ENCODE results near the gene SYT4.
"Not testable (repeated sequence)": the region's sequence is repeated elsewhere in the genome, so short reads cannot be mapped to it uniquely, and the experiment has no call there.

SYT4 gene, protein sequence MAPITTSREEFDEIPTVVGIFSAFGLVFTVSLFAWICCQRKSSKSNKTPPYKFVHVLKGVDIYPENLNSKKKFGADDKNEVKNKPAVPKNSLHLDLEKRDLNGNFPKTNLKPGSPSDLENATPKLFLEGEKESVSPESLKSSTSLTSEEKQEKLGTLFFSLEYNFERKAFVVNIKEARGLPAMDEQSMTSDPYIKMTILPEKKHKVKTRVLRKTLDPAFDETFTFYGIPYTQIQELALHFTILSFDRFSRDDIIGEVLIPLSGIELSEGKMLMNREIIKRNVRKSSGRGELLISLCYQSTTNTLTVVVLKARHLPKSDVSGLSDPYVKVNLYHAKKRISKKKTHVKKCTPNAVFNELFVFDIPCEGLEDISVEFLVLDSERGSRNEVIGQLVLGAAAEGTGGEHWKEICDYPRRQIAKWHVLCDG

DNA sequence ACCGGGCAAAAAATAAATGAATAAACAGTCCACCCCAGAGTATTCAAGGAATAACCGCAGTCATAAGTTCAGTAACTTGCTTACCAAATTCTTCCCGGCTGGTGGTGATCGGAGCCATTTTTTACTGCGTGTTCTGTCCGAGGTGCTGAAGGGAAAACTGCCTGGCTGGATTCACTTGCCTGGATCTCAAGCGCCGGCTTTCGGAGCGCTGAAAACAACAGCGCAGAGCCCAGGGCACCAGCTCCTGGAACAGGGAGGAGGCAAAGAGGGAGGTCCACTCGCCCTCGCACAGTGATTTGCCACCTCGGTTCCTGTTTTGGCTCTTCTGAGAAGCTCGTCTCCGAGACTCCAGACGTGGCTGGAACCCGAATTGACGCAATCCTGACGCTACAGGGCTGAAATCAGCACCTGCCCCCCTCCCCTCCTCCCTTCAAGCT, at the start of gene SYT4:
SYT4 (minus strand) TSS at position 327 of the 437 bp plus-strand sequence; CDS start at position 118, 209 bp downstream.
- no peak for DNase-seq

DNA sequence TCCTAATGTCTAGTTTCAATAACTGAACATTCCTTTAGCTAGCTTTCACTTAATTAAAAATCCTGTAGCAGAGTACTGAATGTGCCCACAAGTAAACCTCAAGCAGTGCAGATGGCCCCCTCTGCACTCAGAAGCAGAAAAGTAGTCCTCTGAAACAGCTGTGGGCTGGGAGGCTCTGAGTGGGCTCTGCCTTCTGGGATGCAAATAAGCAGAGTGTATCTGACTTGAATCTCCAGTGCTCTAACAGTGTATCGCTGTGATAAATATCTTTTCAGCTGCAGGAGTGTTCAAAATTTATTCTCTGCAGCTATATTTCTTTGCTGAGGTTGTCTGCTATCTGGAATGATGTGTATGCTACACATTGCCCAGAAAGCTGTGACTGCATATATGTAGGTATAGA, 44.8 kb upstream of the SYT4 start:
- no peak for DNase-seq

DNA sequence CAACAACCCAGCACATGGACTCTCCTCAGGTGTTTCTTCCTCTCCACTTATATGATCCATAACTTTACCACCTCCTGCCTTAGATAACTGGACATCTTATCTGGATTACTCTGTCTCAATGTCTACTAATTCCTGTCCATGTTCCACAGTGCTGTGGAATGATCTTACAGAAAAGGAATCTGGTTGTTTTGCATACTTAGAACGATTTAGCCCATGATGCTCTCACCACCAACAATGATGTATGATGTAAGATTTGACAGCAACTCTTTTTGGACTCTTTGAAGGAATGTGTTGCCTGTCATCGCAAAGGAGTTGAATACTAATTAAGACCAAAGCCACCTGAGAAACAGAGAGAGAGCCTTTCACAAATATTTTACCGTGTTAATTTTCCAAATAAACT, 37.7 kb upstream of the SYT4 start:
- DNase-seq: no peak

DNA sequence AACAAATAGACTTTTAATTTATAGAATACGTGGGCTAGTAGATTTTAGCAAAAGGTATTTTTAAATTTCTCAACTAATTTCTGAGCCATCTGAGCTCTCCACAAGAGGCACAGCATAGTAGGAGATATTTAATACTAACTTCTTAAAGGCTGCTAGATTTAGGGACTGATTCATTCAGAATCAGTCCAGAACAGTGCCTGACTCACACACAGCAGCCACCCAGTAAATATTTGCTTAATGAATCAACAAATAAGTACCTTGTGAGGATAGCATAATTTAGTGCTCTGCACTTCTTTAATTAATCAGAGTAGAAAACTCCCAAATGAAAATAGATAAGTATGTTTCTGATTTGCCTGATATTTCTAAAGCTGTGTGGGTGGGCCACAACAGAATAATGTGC, 35.6 kb upstream of the SYT4 start:
- DNase-seq: no peak

DNA sequence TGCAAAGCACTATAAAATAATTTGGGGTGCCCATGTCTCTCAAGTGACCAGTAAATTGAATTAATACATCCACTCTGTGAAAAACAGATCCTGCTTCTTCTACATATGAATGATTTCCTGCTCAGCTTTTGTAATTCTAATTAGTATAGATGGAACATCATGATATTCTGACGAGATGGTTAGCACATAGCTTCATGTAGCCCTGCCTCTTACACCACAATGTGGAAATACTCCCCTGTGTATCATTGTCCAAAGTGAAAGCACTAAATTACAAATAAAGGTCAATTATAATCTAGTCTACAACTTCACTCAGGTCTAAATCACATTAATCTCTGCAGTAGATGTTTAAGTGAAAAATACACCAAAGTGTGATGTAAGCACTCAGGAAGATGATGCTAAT, 32.9 kb upstream of the SYT4 start:
- DNase-seq: no peak

DNA sequence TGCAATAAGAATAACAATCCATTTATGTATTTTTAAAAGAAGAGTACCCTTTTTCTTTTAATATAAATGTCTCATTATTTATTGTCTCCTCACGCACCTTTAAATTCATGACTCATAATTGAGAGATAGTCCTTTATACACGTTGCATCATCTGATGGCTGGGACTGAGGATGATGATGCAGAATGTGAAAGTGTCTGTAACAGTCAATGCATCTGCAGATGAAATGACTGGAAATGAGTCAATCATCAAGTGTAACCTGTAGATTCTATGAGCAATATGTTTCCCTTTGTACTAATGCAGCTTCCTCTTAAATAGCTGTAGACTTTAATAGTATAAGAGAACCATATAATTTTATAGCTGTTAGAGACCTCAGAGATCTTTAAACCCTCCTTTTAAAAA, 26.1 kb upstream of the SYT4 start:
- DNase-seq: no peak

DNA sequence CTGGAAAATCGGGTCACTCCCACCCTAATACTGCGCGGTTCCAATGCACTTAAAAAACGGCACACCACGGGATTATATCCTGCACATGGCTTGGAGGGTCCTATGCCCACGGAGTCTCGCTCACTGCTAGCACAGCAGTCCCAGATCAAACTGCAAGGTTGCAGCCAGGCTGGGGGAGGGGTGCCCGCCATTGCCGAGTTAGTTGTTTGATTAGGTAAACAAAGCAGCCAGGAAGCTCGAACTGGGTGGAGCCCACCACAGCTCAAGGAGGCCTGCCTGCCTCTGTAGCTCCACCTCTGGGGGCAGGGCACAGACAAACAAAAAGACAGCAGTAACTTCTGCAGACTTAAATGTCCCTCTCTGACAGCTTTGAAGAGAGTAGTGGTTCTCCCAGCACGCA, 8.9 kb upstream of the SYT4 start:
- not testable (repeated sequence) for DNase-seq

DNA sequence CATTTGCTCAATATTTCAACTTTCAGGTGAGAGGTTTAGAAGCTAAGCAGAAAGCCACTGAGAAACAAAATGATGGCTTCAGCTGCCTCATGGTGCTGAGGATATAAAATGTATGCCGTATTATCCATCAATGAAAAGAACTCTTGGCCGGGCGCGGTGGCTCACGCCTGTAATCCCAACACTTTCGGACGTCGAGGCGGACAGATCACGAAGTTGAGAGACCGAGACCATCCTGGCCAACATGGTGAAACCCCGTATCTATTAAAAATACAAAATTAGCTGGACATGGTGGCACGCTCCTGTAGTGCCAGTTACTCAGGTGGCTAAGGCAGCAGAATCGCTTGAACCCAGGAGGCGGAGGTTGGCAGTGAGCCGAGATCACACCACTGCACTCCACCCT, 6.0 kb upstream of the SYT4 start:
- DNase-seq: no peak

DNA sequence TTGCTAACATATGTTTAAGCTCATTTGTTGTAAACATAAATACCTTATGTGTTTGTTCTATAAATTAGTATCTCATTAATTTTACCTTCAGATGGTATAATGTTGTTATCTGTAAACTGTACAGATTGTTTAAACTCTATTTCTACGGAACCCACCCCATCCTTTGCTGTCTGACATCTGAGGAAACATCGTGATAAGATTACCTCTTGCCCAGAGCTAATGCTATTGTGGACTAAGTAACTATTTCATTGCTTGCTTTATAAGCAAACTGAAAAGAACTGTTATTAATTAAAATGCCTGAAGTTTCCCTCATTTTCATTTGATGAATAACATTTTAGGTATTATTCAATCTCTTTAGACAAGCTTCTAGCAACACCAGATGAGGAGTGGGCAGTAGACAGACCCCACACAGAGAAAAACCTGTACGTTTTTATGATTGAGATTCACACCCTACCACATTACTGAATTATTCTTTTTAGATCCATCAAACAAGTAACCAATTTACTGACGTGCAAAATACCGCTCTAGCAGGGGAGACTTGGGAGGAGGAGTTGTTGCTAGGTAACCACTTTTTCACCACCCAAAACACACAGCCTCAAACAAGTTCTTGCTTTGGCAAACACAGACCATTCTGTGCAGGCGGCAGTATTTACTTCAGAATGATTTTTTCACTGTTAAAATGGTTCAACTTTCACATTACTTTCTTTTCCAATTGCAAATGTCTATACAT, 1.9 kb upstream of the SYT4 start:
- DNase-seq: no peak

DNA sequence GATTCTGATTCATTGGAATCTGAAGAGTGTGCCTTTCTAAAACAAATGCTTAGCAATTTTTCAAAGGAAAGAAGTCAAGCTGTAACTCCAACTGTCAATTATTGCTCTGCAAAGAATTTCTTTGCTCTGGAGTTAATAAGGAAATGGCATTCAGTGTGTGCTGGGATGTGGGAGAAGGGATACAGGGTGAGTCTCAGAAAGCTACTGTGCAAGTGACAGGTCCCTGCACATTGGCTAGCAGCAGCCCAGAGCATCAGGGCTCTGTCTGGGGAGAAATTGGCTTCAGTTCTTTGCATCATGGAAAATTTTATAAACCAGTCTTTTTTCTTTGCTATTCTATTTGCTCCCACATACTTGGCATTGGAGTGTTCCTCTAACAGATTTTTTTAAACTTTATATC, 1.1 kb upstream of the SYT4 start:
- no peak for DNase-seq

DNA sequence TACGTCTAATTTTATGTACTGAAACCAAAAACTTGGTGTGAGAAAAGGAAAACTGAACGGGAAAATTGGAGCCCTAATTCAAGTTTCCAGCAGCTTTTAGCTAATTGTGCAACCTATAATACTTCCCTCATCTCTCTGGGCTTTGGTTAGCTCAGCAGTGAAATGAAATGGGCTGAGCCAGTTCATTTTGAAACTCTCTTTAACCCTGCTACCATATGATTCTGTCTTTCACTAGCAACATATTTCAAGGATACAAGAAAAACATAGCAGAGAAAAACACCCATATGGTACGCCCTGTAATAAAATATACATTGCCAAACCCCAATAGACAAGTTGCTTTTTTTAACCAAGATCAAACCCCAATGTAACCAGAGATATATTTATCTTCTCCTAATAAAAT, 799 bp downstream of the SYT4 start:
- DNase-seq: no peak

DNA sequence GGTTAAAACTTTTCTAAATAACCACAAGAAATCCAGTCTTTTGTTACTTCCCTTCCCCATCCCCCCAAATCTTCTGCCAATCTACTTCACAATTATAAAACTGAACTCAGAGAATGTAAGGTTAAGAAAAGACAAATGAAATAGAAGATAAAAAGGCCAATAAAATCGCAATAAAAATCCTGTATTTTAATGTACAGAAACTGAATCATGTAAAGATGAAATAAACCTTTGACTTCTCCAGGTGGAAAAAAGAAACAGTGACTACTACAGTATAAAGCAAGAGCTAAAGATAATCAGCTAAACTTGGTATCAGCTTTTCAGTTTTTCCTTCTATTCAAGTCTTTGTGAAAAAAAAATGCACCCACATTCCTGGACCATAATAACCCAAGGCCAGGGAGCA, 1.7 kb downstream of the SYT4 start:
- no peak for DNase-seq

DNA sequence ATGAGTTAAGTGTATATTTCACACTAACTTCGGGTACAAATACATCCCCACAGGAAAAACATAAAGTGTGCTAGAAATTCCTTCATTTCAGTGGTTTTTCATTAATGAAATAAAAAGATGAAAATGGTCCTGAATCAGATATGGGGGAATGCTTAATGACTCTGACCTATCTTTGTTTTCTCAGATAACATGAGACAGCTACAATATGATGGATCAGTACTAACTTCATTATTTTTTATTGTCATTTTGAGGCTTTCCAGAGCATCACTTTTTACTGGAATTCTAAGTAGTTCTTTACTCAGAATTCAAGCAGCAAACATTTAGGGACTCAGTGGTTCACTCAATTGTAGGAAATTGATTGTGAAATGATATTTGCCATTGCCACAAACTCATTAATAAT, 2.8 kb downstream of the SYT4 start:
- no peak for DNase-seq

DNA sequence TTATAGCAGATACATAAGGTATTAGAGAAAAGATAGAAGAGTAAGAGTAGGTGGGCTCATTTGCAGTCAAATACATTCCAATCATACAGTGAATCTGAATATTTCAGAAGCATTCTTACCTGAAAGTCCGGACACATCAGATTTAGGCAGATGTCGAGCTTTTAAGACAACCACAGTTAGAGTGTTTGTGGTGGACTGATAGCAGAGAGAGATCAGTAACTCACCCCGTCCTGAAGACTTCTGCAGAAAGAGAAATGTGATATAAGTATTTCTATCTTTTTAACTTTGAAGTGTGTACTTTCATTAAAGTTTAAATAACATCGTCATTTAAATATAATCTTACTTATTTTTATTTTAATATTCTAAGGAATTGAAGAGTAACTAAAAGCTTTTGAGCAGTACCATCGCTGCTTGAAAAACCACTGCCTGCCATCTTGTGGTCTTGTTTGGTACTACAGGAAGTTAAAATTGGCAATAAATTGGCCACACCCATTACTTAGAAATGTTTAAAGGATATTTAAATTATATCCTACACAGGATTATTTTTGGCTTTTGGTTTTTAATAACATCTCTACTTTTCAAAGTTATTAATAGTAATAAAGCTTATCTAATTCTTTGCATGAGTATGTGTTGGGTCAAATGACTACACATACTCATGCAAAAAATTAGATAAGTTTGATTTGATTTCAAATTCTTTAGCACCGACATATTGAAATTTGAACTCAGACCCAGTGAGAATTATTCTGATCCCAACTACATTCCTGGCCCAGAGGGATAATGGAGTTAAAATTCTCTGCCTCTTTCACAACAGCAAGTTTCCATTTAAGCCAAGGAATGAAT, 5.5 kb downstream of the SYT4 start:
- peak; percentile 26 for DNase-seq

DNA sequence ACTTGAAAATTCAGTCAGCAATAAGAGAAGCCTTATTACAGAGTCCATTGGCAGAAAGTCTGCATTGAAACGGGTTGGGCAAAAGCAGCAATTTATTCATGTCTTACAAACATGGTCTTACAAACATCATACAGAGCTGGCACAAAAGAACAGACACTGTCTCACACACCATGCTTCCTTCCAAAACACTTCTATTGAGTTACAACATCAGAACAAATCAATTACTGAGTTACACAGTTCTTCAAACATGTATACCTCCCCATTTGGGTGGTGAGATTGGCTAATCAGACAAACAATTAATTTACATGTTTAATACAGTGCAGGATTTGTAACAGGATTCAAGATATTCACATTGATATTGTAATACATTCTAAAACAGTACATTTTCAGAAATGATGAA, 9.5 kb downstream of the SYT4 start:
- DNase-seq: no peak

DNA sequence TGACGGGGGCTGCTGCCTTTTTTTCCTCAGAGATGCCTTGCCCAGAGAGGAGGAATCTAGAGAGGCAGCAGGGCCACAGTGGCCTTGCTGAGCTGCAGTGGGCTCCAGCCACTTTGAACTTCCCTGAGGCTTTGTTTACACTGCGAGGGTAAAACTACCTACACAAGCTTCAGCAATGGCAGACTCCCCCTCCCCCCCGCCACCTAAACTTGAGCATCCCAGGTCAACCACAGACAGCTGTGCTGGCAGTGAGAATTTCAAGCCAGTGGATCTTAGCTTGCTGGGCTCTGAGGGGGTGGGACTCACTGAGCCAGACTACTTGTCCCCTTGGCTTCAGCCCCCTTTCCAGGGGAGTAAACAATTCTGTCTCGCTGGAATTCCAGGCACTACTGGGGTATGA, 11.8 kb downstream of the SYT4 start:
- no peak for DNase-seq

DNA sequence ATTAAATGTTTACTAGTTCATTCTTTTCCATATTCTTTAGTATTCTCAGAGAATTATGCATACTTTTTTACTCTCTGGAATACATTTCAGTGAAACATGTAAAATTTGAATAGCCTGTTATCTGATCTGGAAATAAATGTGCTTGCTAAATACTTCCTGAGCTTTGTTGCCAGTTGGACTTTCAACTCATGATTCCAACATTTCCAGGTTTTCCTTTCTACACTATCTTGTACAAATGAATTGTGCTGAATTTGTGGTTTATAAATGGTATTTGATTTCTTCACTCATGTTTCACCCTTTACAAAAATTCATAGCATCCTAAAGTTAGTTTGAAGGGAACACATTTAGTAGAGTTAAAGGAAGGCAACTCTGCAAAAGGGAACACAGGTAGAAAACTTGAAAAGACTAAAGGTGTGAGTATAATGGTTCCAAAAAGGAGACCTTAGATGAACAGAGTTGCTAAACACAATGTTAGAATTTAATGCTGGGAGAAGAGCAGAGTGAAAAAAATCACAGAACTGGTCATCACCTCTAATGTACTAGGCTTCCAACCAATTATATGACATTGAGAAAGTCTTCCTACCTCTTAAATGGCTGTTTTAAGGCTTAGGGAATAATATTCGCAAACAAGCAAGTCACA, 28.6 kb downstream of the SYT4 start:
- no peak for DNase-seq

DNA sequence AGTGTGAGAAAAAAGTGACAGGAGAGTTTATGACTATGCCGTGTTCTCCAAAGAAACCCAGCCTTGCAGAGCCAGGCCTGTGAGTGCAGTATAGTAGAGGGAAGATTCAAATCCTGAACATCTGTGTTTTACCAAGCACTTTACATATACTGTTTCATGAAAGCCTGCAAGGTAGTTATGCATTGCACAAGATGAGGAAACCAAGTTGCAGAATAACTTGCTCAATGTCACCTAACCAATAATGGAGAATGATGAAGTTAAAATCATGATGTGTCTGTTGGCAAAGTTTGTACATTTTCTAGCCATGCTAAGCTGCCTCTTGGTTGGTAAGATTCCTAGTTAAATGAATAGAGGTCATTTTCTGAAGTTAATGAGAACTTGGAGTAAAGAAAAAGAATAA, 29.3 kb downstream of the SYT4 start:
- DNase-seq: no peak

DNA sequence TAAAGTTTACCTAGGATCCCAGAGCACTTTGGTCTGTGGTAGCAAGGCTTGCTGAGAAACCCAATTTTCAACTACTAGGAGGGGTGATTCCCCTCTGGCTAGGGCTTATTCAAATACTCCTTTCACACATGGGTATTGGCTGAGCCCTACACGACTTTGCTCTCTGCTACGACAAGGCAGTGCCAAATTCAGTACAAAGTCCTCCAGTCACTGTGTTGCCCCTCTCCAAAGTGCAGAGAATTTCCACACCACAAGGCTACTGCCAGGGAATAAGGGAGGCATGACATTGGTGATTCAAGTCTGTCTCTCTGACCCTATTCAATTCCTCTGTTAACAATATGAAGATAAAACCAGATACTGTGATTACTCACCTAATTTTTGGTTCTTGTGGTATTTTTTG, 38.9 kb downstream of the SYT4 start:
- no peak for DNase-seq

DNA sequence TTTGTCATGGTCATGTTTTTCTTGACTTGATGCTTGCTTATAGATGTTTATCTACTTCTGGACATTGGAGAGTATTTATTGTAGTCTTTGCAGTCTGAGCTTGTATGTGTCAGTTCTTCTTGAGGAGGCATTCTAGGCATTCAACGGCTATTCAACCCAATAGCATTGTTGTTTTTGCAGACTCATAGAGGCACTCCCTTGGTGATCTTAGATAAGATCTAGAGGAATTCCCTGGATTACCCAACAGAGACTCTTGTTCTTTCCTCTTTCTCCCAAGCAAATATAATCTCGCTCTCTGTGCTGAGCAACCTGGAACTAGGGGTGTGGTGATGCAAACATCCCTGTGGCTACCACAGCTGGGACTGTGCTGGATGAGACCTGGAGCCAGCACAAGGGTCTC, 40.4 kb downstream of the SYT4 start:
- no peak for DNase-seq

DNA sequence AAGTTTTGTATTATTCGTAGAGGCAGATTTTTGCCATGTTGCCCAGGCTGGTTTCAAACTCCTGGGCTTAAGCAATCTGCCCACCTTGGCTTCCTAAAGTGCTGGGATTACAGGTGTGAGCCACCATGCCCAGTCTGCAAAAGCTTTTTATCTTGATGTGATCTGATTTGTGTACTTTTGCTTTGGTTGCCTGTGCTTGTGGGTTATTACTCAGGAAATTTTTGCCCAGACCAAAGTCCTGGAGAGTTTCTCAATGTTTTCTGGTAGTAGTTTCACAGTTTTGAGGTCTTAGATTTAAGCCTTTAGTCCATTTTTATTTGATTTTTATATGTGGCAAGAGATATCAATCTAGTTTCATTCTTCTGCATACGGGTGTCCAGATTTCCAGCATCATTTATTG, 42.4 kb downstream of the SYT4 start:
- DNase-seq: no peak

DNA sequence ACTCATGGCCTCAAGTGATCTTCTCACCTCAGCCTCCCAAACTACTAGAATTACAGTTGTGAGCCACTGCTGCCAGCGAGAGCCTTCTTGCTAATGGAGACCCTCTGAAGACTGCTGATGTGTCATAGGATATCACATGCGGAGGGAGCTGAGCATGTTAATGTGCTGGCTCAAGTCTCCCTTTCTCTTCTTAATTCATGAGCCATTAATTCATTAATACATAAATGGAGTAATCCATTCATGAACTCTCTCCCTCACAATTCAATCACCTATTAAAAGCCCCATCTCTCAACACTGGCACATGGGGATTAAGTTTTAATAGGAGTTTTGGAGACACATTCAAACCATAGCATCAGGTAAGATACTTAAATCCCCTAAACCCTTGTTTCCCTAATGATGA, 54.8 kb downstream of the SYT4 start:
- no peak for DNase-seq

DNA sequence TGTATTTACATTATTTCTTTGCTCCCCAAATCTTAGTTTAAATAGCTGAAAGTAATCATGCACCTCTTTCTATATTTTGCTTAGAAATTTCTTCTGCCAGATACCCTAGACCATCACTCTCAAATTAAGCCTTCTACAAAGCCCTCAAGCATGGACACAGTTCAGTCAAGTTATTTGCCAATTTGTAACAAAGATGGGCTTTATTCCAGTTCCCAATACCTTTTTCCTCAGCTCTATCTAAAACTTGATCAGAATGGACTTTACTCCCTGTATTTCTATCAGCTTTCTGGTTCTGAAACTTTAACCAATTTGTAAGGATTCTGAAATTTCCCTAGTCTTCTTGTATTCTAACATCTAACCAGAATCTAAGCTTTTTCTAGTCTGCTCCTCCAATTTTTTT, 56.6 kb downstream of the SYT4 start:
- no peak for DNase-seq

Measured in stimulated activated CD8-positive, alpha-beta memory T cell treated with anti-CD3 and anti-CD28 coated beads, Interleukin-4, amount 100 ng/mL, for 48 hours (primary cell).